B cell (primary cell): ENCODE measurements around the gene HHEX. TPM values are rescaled to one million over a fixed set of nuclear protein-coding genes. Genes with fewer than 3 reads are reported as not detected.

Experiments used
- ATAC-seq: fragments of 200-7000 bp; cut with Tn5 transposase; one replicate; pipeline ENCODE4 v1.10.0; 2021; ENCODE audit warnings: low read depth, mild to moderate bottlenecking, moderate number of reproducible peaks, moderate library complexity
- CTCF ChIA-PET: fragments of 350-600 bp; sonication (Branson Sonifier 250); formaldehyde crosslinking; loops from one replicate; lab custom pipeline; 2021; ENCODE audit warnings: antibody characterized with exemption, inconsistent platforms; lab: Charles Lee
- POLR2A ChIA-PET: fragments of 350-600 bp; sonication (Branson Sonifier 250); formaldehyde crosslinking; loops from one replicate; lab custom pipeline; 2021; ENCODE audit warnings: antibody characterized with exemption; lab: Charles Lee
- DNase-seq: peaks from one replicate; pipeline ENCODE4 v3.0.0; 2013
- H2AFZ ChIP-seq: 2 replicates; pipeline ENCODE4 v1.6.1; 2012; ENCODE audit warnings: mild to moderate bottlenecking, low read depth, low read length; ENCODE audit not compliant: insufficient read depth, poor library complexity, severe bottlenecking
- H3K27ac ChIP-seq, 2 donors: 1 replicate in 1 of 2; 2 replicates in 1 of 2; pipeline ENCODE4 v1.5.1; 2012 to 2013; ENCODE audit warnings: low read length in 2 of 2, mild to moderate bottlenecking in 2 of 2, moderate library complexity in 1 of 2
- H3K27me3 ChIP-seq, 4 experiments: fragments of 200-600 bp in 1 of 4; sonication (generic) in 1 of 4; replicated peaks in 1 of 4; 1 replicate in 2 of 4; 2 replicates in 2 of 4; pipeline versions ENCODE4 v1.6.1 to v1.7.0; 2013 to 2016; ENCODE audit warnings: low read length in 3 of 4, mild to moderate bottlenecking in 2 of 4, mixed read lengths in 1 of 4, moderate library complexity in 1 of 4; ENCODE audit not compliant: insufficient read depth in 4 of 4, control insufficient read depth in 3 of 4; ENCODE audit errors: control extremely low read depth in 1 of 4
- H3K36me3 ChIP-seq, 2 experiments: replicated peaks in 1 of 2; 1 replicate in 1 of 2; 2 replicates in 1 of 2; pipeline versions ENCODE4 v1.6.1 to v1.7.1; 2013; ENCODE audit warnings: low read length in 1 of 2; ENCODE audit not compliant: insufficient read depth in 2 of 2, control insufficient read depth in 1 of 2; ENCODE audit errors: control extremely low read depth in 1 of 2, extremely low read depth in 1 of 2
- H3K4me1 ChIP-seq, 2 donors: fragments of 200-600 bp in 1 of 2; sonication (generic) in 1 of 2; 1 replicate in 1 of 2; 2 replicates in 1 of 2; pipeline versions ENCODE4 v1.5.1 to v1.6.1; 2013 to 2017; ENCODE audit warnings: low read length in 2 of 2; ENCODE audit not compliant: control insufficient read depth in 2 of 2, insufficient read depth in 2 of 2
- H3K4me2 ChIP-seq: replicated peaks from 2 replicates; pipeline ENCODE3; 2012; ENCODE audit warnings: mild to moderate bottlenecking, low read depth, low read length; ENCODE audit not compliant: poor library complexity, severe bottlenecking
- H3K4me3 ChIP-seq, 5 experiments: fragments of 200-600 bp in 1 of 5; sonication (generic) in 1 of 5; 1 replicate in 3 of 5; 2 replicates in 2 of 5; pipeline versions ENCODE4 v1.5.1 to v1.7.0; 2011 to 2016; ENCODE audit warnings: low read length in 4 of 5, mild to moderate bottlenecking in 4 of 5, low read depth in 2 of 5, control low read depth in 1 of 5, moderate library complexity in 1 of 5; ENCODE audit not compliant: insufficient read depth in 1 of 5; ENCODE audit errors: control extremely low read depth in 1 of 5, extremely low read depth in 1 of 5
- H3K79me2 ChIP-seq: fragments of 200-600 bp; sonication (generic); one replicate; pipeline ENCODE4 v1.6.0; 2016; ENCODE audit warnings: low read length; ENCODE audit not compliant: control insufficient read depth, insufficient read depth
- H3K9ac ChIP-seq: fragments of 200-600 bp; sonication (generic); 2 replicates; pipeline ENCODE4 v1.6.1; 2017; ENCODE audit warnings: mild to moderate bottlenecking, low read length, moderate library complexity
- H3K9me3 ChIP-seq, 3 donors: one replicate each; pipeline versions ENCODE4 v1.6.1 to v1.7.1; 2013; ENCODE audit warnings: low read length in 2 of 3; ENCODE audit not compliant: control insufficient read depth in 2 of 3, insufficient read depth in 1 of 3; ENCODE audit errors: control extremely low read depth in 1 of 3
- H4K20me1 ChIP-seq: 2 replicates; pipeline ENCODE4 v1.6.0; 2012; ENCODE audit warnings: mild to moderate bottlenecking, low read length; ENCODE audit not compliant: insufficient read depth, control insufficient read depth, poor library complexity, severe bottlenecking
- H3K27ac Mint-ChIP-seq: one replicate; pipeline ENCODE4 v1.8.0; 2021; ENCODE audit warnings: mixed read lengths
- H3K27me3 Mint-ChIP-seq: one replicate; pipeline ENCODE4 v1.8.0; 2021; ENCODE audit warnings: mixed read lengths
- H3K4me1 Mint-ChIP-seq: one replicate; pipeline ENCODE4 v1.8.0; 2021; ENCODE audit warnings: mixed read lengths
- H3K4me3 Mint-ChIP-seq: one replicate; pipeline ENCODE4 v1.8.0; 2021; ENCODE audit warnings: mixed read lengths
- H3K9me3 Mint-ChIP-seq: one replicate; pipeline ENCODE4 v1.8.0; 2022; ENCODE audit warnings: mixed read lengths; ENCODE audit not compliant: insufficient read depth
- CTCF ChIP-seq: fragments of 200-600 bp; IDR thresholded peaks from one replicate; pipeline ENCODE4 v1.8.0; 2022; ENCODE audit warnings: antibody characterized with exemption, mild to moderate bottlenecking
- EZH2 ChIP-seq: IDR thresholded peaks from 2 replicates; pipeline ENCODE4 v1.6.1; 2012; ENCODE audit warnings: borderline replicate concordance, low read depth, mild to moderate bottlenecking, moderate library complexity, low read length; ENCODE audit not compliant: insufficient read depth, poor library complexity, severe bottlenecking
- WGBS: methylation state at CpG from one replicate; pipeline ENCODE4 v1.1.5; 2013; ENCODE audit warnings: missing lambda C conversion rate; ENCODE audit not compliant: insufficient coverage; 5-methylcytosine and 5-hydroxymethylcytosine counted together
- intact Hi-C: fragments of 100-400 bp; cut with micrococcal nuclease; formaldehyde crosslinking; loops from one replicate; pipeline ENCODE4 v1.10.0; 2022
- polyA plus RNA-seq: library from polyadenylated mRNA; depleted of rRNA; stranded (reverse); fragments of >200 nt; gene quantifications from 2 replicates; pipeline ENCODE4 v1.2.3, GENCODE V29; 2012
- total RNA-seq, 2 donors: library from RNA; stranded (reverse); fragments of 120-200 nt in 1 of 2; gene quantifications; 1 replicate in 1 of 2; 2 replicates in 1 of 2; pipeline versions ENCODE4 v1.2.3 to v1.2.4, GENCODE V29; 2013 to 2022

HHEX gene
- total and polyA plus RNA-seq, 2 donors (not counting 1 experiment from before 2014, with no cell fraction given), result 96.9 to 149 TPM

DNA sequence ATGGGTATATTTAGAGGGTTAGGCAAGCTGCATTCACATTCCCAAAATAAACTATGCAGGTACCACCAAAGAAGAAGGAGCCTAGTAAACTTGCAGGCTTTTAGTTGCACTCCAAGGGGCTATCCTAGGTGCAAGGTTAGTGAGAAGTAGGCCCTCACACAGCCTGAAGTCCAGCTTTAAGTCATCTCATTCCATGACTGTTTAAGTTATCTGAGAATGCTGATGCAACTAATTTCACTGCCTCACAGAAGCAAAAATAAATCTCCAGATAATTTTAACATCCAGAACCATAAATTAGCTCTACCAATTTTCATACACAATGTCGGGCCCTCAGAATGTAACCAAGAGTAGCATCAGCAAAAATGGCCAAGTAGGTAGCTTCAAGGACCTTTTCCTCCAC lies 34.3 kb upstream of the HHEX start:
- no peak overlapping the region for H3K27ac ChIP-seq
- no peaks in the 10 kb centered on the region for H3K4me1 ChIP-seq
- peaks cover 2% of the 10 kb centered on the region in 2 experiments for H3K36me3 ChIP-seq
- Mint-ChIP-seq H3K9me3 (no peaks in the 10 kb centered on the region), H3K4me1 (peaks cover 5% of the 10 kb centered on the region), H3K27me3 (no peaks in the 10 kb centered on the region), H3K27ac (no peak overlapping the region), H3K4me3 (no peak overlapping the region)
- H3K27me3 ChIP-seq, result no peaks in the 10 kb centered on the region
- H2AFZ ChIP-seq, result no peak overlapping the region
- H3K79me2 ChIP-seq, result no peaks in the 10 kb centered on the region
- WGBS, result 100% methylated on average over 1 of the region's 1 CpG
- intact Hi-C loops, result no loop called here
- POLR2A ChIA-PET, result no interaction called here
- no peaks in the 10 kb centered on the region for H4K20me1 ChIP-seq
- H3K9me3 ChIP-seq, result peaks cover 0 to under 1% (median 0%) of the 10 kb centered on the region in 3 donors
- H3K4me3 ChIP-seq, result no peak overlapping the region
- ATAC-seq (no peak), DNase-seq (no peak)
- TF ChIP-seq CTCF, result no peak
- no peak for TF ChIP-seq EZH2
- CTCF ChIA-PET, result interaction anchor here (0.6 kb wide), 1 partner anchor 96 kb away, joined by 3 read pairs; no protein-coding TSS in a partner anchor
- H3K9ac ChIP-seq, result no peak overlapping the region
- H3K4me2 ChIP-seq, result no peak overlapping the region

DNA sequence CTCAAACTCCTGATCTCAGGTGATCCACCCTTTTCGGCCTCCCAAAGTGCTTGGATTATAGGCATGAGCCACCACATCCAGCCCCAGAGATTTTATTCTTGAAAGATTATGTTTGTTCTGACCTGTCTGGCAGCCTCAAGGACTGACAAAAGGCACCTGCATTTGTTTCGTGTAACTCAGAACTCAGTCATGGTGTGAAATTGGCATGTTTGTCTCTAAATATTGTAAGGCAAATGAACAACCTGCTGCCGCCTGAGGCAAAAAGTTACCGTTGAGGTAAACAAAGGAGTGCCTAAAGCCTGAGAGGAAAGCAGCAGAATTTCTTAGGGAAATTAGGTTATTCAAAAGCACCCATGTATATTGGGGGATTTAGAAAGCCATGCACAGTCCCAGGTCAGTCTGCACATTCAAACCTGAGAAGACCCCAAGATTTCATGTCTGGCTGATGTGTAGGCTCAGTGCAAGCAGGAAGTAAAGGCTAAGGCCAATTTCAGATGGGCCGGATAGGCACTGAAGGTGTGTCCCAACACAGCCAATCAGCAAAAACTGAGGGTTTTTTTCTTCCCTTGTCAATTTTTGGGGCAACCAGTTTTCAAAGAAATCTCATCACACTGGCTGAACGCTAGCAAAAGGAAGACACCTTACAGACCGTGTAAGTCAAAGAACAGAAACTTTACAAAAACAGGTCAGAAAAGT lies 33.3 kb upstream of the HHEX start:
- no peak for DNase-seq
- no peaks in the 10 kb centered on the region for H3K79me2 ChIP-seq
- H3K36me3 ChIP-seq, result peaks cover 2% of the 10 kb centered on the region in 2 experiments
- H4K20me1 ChIP-seq, result no peaks in the 10 kb centered on the region
- H3K4me1 ChIP-seq, result no peaks in the 10 kb centered on the region
- intact Hi-C loops, result no loop called here
- ATAC-seq, result no peak
- ChIA-PET POLR2A (interaction anchor here (0.7 kb wide), 1 partner anchor 18 kb away, joined by 4 read pairs; no protein-coding TSS in a partner anchor), CTCF (no interaction called here)
- WGBS, result 100% methylated on average over 6 of the region's 7 CpGs
- Mint-ChIP-seq H3K4me3 (no peak overlapping the region), H3K27ac (no peak overlapping the region), H3K27me3 (no peaks in the 10 kb centered on the region), H3K9me3 (no peaks in the 10 kb centered on the region), H3K4me1 (peaks cover 5% of the 10 kb centered on the region)
- H3K9me3 ChIP-seq, result peaks cover 0 to 5% (median 0%) of the 10 kb centered on the region in 3 donors
- H3K4me2 ChIP-seq, result no peak overlapping the region
- no peak overlapping the region for H3K4me3 ChIP-seq
- H3K27me3 ChIP-seq, result no peaks in the 10 kb centered on the region
- H2AFZ ChIP-seq, result no peak overlapping the region
- TF ChIP-seq EZH2 (no peak), CTCF (no peak)
- no peak overlapping the region for H3K27ac ChIP-seq
- H3K9ac ChIP-seq, result no peak overlapping the region
